ENCODE results near the gene JAKMIP2.

JAKMIP2 gene

DNA sequence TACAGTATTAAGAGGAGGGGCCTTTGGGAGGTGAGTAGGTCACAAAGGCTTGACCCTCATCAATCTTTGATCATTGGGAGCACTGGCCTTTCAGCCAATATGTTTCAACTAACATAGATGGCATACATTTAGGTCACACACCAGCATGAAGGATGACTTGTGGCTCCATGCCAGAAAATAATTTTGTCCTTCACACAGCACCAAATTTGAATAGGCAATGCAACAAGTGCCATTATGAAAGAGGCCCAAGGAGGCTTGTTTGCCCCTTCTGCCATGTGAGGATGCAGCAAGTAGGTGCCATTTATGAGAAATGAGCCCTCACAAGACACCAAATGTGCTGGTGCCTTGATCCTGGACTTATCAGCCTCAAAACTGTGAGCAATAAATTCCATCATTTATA is 81.1 kb downstream of the JAKMIP2 start:
- Histone ChIP-seq H3K36me3 (ENCODE audit: control insufficient read depth, insufficient read depth, low read length) (peaks cover 3% of the 10 kb centered on the region; the same call in 1 of the 2 replicates), H3K27me3 (ENCODE audit: control insufficient read depth, insufficient read depth, low read length) (no peaks in the 10 kb centered on the region), H3K27ac (ENCODE audit: low read length) (no peak overlapping the region), H3K4me3 (ENCODE audit: low read length) (no peak overlapping the region), H3K9me3 (ENCODE audit: control insufficient read depth, insufficient read depth, low read length) (peaks cover 3% of the 10 kb centered on the region), H3K4me1 (ENCODE audit: control insufficient read depth, insufficient read depth, low read length) (no peaks in the 10 kb centered on the region)
- DNase-seq (ENCODE audit: low read depth, low spot score): no peak

DNA sequence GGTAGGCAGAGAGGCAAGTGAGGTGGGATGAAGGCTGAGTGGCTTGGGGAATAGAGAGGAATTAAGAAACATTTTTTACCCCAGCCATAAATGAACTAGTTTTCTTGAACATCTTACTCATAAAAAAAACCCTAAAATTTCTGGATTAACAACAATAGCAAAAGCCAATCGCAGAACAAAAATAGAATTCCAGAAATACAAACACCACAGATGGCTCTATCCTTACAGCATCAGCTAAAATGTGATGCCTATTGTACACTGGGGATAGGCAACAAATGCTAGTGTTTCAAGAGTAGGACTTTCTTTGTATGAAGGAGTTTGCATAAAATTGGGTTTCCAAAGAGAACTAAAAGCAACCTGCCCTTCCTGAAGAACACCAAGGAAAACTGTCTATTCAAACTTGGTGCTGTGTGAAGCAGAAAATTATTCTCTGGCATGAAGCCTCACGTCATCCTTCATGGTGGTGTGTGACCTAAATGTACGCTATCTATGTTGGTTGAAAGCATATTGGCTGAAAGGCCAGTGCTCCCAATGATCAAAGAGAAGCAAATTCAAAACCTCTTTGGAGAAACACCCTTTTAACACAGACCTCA is 82.9 kb downstream of the JAKMIP2 start:
- no CpG with 5 or more reads among the region's 3 CpGs for WGBS (ENCODE audit: insufficient coverage, insufficient read length)
- Histone ChIP-seq H3K4me3 (ENCODE audit: low read length) (no peak overlapping the region), H3K4me1 (ENCODE audit: control insufficient read depth, insufficient read depth, low read length) (no peaks in the 10 kb centered on the region), H3K9me3 (ENCODE audit: control insufficient read depth, insufficient read depth, low read length) (peaks cover 3% of the 10 kb centered on the region), H3K27ac (ENCODE audit: low read length) (no peak overlapping the region), H3K36me3 (ENCODE audit: control insufficient read depth, insufficient read depth, low read length) (peaks cover 3% of the 10 kb centered on the region; the same call in 1 of the 2 replicates), H3K27me3 (ENCODE audit: control insufficient read depth, insufficient read depth, low read length) (no peaks in the 10 kb centered on the region; the same call in 1 of the 2 replicates)
- no peak for DNase-seq (ENCODE audit: low read depth, low spot score)

DNA sequence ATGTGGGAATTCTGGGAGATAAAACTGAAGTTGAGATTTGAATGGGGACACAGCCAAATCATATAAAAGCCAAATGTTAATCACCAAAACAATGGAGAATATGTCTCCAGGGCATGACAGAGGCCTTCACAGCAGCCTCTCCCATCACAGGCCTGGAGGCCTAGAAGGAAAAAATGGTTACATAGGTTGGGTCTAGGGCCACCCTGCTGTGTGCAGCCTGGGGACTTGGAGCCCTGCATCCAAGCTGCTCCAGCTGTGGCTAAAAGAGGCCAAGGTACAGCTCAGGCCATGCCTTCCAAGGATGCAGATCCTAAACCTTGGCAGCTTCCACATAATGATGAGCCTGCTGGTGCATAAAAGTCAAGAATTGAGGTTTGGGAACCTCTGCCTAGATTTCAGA is 85.1 kb downstream of the JAKMIP2 start:
- Histone ChIP-seq H3K9me3 (ENCODE audit: control insufficient read depth, insufficient read depth, low read length) (peaks cover 3% of the 10 kb centered on the region), H3K4me3 (ENCODE audit: low read length) (no peak overlapping the region), H3K27me3 (ENCODE audit: control insufficient read depth, insufficient read depth, low read length) (no peaks in the 10 kb centered on the region; the same call in 1 of the 2 replicates), H3K36me3 (ENCODE audit: control insufficient read depth, insufficient read depth, low read length) (peaks cover 3% of the 10 kb centered on the region; the same call in 1 of the 2 replicates), H3K27ac (ENCODE audit: low read length) (no peak overlapping the region), H3K4me1 (ENCODE audit: control insufficient read depth, insufficient read depth, low read length) (no peaks in the 10 kb centered on the region)
- DNase-seq (ENCODE audit: low read depth, low spot score): no peak

DNA sequence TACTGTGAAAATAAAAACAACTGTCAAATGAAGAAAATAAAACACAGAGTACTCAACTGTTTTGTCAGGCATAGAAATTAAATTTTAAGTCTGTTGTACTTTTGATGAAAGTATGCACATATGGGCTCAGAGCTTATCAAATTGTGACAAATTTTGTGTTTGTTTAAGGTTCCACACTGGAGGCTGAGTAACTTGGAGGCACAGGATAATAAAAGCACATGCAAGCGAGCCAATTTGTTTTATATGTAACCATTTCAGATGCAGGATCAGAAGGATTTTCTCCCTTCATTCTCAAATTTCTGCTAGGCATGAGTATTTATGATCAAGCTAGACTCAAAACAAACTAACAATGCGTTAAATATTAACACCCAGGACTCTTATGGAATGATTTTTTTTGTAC is 87.8 kb downstream of the JAKMIP2 start:
- no peak overlapping the region for H3K4me3 ChIP-seq (ENCODE audit: low read length)
- H3K9me3 ChIP-seq (ENCODE audit: control insufficient read depth, insufficient read depth, low read length): peaks cover 3% of the 10 kb centered on the region
- no peak overlapping the region for H3K27ac ChIP-seq (ENCODE audit: low read length)
- no peak for DNase-seq (ENCODE audit: low read depth, low spot score)
- H3K4me1 ChIP-seq (ENCODE audit: control insufficient read depth, insufficient read depth, low read length): no peaks in the 10 kb centered on the region
- no CpG with 5 or more reads among the region's 2 CpGs for WGBS (ENCODE audit: insufficient coverage, insufficient read length)
- no peaks in the 10 kb centered on the region; the same call in 1 of the 2 replicates for H3K27me3 ChIP-seq (ENCODE audit: control insufficient read depth, insufficient read depth, low read length)
- H3K36me3 ChIP-seq (ENCODE audit: control insufficient read depth, insufficient read depth, low read length): peaks cover 3% of the 10 kb centered on the region; the same call in 1 of the 2 replicates

DNA sequence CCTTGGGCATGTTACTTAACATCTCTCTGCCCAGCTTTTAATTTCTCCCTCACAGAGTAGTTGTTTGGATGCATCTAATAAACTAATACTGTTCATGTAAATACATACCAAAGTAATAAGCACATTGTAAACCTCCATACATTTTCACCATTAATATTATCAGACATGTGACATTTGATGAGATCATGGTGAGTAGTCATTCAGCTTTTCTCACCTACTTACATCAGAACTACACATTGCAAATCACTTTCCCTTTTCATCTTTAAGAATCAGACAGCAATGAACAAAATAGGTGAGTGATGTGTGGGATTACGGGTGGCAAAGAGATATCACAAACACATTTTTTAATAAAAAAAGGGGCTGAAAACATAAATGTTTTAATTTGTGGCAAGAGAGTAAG is 89.3 kb downstream of the JAKMIP2 start:
- Histone ChIP-seq H3K27me3 (ENCODE audit: control insufficient read depth, insufficient read depth, low read length) (no peaks in the 10 kb centered on the region; the same call in 1 of the 2 replicates), H3K36me3 (ENCODE audit: control insufficient read depth, insufficient read depth, low read length) (peaks cover 3% of the 10 kb centered on the region; the same call in 1 of the 2 replicates), H3K27ac (ENCODE audit: low read length) (no peak overlapping the region), H3K4me1 (ENCODE audit: control insufficient read depth, insufficient read depth, low read length) (no peaks in the 10 kb centered on the region), H3K9me3 (ENCODE audit: control insufficient read depth, insufficient read depth, low read length) (peaks cover 3% of the 10 kb centered on the region), H3K4me3 (ENCODE audit: low read length) (no peak overlapping the region)
- no peak for DNase-seq (ENCODE audit: low read depth, low spot score)
- WGBS (ENCODE audit: insufficient coverage, insufficient read length): no CpG with 5 or more reads among the region's 1 CpG

DNA sequence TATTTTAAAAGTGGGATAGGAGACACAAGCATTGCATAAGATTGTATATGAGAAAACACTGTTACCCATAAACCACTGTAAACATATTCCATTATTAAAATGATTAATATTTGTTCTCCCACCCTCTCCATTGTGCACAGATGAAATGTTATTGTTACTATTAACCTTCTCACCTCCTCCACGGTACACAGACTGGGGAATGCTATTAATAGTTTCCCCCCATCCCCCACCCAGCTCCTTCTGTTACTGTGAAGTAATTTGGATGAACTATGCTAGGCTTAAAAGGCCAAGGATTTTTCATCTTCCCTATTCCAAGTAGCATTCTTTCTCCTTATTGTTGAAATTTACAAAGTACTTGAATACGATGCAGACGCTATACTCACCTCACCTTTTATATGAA is 91.4 kb downstream of the JAKMIP2 start:
- DNase-seq (ENCODE audit: low read depth, low spot score): no peak
- no peaks in the 10 kb centered on the region for H3K9me3 ChIP-seq (ENCODE audit: control insufficient read depth, insufficient read depth, low read length)
- H3K4me3 ChIP-seq (ENCODE audit: low read length): no peak overlapping the region
- H3K27me3 ChIP-seq (ENCODE audit: control insufficient read depth, insufficient read depth, low read length): no peaks in the 10 kb centered on the region; the same call in 1 of the 2 replicates
- no CpG with 5 or more reads among the region's 3 CpGs for WGBS (ENCODE audit: insufficient coverage, insufficient read length)
- H3K4me1 ChIP-seq (ENCODE audit: control insufficient read depth, insufficient read depth, low read length): no peaks in the 10 kb centered on the region
- no peaks in the 10 kb centered on the region for H3K36me3 ChIP-seq (ENCODE audit: control insufficient read depth, insufficient read depth, low read length)
- H3K27ac ChIP-seq (ENCODE audit: low read length): no peak overlapping the region

DNA sequence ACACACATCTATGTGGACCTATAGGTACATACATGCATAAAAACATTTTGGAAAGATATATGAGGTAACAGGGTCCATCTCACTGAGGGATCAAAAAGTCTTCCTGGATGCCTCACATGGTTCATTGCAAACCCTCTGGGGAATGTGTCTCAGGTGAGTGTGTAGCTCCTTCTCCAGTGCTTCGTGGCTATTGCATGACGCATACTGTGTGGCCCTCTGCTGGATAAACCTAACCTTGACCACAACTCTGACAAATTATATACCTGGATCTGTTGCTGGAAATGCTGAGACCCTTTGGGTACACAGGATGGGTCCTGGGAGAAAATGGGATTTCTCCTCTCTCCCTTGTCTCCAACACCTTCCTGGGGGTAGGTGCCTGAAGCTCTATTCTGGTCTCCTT is 91.9 kb downstream of the JAKMIP2 start:
- H3K9me3 ChIP-seq (ENCODE audit: control insufficient read depth, insufficient read depth, low read length): no peaks in the 10 kb centered on the region
- WGBS (ENCODE audit: insufficient coverage, insufficient read length): no CpG with 5 or more reads among the region's 2 CpGs
- no peaks in the 10 kb centered on the region for H3K27me3 ChIP-seq (ENCODE audit: control insufficient read depth, insufficient read depth, low read length)
- H3K4me3 ChIP-seq (ENCODE audit: low read length): no peak overlapping the region
- H3K4me1 ChIP-seq (ENCODE audit: control insufficient read depth, insufficient read depth, low read length): no peaks in the 10 kb centered on the region
- no peak overlapping the region for H3K27ac ChIP-seq (ENCODE audit: low read length)
- no peaks in the 10 kb centered on the region for H3K36me3 ChIP-seq (ENCODE audit: control insufficient read depth, insufficient read depth, low read length)
- peak; percentile 39 for DNase-seq (ENCODE audit: low read depth, low spot score)

DNA sequence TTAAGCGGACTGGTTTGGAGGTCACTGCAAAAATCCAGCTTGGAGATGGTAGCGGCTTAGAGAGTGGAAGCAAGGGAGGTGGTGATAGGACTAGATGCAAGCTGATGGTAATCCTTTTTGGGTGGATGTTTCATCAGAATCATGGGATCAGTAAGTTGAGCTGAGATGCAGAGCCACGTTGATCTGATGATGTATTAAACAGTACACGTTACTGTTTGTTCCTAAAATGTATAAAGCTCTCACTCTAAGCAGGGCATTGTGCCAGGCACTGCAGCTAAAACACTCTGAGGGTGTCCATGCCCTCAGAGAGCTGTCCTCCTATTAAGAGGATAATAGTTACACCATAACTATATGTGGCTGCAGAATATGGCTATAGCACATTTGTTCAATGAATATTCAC is 93.1 kb downstream of the JAKMIP2 start:
- Histone ChIP-seq H3K9me3 (ENCODE audit: control insufficient read depth, insufficient read depth, low read length) (no peaks in the 10 kb centered on the region), H3K4me1 (ENCODE audit: control insufficient read depth, insufficient read depth, low read length) (no peaks in the 10 kb centered on the region), H3K27me3 (ENCODE audit: control insufficient read depth, insufficient read depth, low read length) (no peaks in the 10 kb centered on the region), H3K27ac (ENCODE audit: low read length) (no peak overlapping the region), H3K36me3 (ENCODE audit: control insufficient read depth, insufficient read depth, low read length) (no peaks in the 10 kb centered on the region), H3K4me3 (ENCODE audit: low read length) (no peak overlapping the region)
- no CpG with 5 or more reads among the region's 4 CpGs for WGBS (ENCODE audit: insufficient coverage, insufficient read length)
- no peak for DNase-seq (ENCODE audit: low read depth, low spot score)

DNA sequence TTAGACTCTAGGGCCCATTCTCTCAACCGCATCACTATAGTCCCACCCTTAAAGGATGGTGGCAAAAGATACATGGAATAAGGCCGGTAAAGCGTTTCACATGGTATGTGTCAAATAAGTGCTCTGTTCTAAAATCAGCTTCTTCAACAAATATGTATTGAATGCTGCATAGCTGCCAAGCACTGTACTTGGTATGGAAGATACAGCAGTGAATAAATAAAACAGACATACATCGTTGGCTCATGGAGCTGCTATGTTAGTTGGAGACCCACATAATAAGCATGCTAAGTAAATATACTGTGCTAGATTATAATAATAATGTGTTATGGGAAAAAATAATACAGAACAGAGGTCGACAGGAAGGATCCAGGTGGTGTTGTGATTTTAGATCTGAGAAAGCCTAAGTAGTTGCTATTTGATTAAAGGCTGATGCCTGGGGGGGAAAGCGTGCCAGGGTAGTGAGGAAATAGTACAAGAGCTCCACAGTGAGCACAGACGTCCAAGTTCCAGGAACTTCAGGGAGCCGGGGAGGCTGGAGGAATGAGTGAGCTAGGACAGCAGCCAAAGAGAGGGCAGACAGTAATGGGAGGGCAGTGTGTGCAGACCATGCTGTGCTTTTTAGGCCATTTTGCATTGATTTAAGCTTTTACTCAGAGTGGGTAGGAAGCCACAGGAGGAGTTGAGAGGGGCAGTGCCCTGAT is 93.7 kb downstream of the JAKMIP2 start:
- H3K27me3 ChIP-seq (ENCODE audit: control insufficient read depth, insufficient read depth, low read length): no peaks in the 10 kb centered on the region
- no peak for DNase-seq (ENCODE audit: low read depth, low spot score)
- H3K4me1 ChIP-seq (ENCODE audit: control insufficient read depth, insufficient read depth, low read length): no peaks in the 10 kb centered on the region
- WGBS (ENCODE audit: insufficient coverage, insufficient read length): 100% methylated on average over 1 of the region's 8 CpGs
- no peaks in the 10 kb centered on the region for H3K9me3 ChIP-seq (ENCODE audit: control insufficient read depth, insufficient read depth, low read length)
- H3K27ac ChIP-seq (ENCODE audit: low read length): no peak overlapping the region
- H3K4me3 ChIP-seq (ENCODE audit: low read length): no peak overlapping the region
- H3K36me3 ChIP-seq (ENCODE audit: control insufficient read depth, insufficient read depth, low read length): no peaks in the 10 kb centered on the region

DNA sequence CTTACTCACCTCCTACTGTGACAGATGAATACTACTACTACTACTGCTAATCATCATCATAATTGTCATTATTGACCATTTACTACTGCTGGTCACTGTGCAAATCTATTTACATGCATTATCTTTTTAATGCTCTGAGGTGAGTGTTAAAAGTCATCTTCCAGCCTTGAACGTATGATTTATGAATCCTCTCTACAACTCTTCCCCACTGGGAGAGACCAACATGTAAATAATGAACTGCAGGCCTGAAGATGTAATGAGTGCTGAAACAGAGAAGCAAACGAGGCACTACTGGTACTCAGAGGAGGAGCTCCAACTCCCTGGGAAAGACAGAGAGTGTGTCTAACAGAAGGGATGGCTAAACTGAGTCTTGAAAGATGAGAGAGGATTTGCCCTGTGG is 95.4 kb downstream of the JAKMIP2 start:
- no peaks in the 10 kb centered on the region for H3K4me1 ChIP-seq (ENCODE audit: control insufficient read depth, insufficient read depth, low read length)
- H3K4me3 ChIP-seq (ENCODE audit: low read length): no peak overlapping the region
- no peaks in the 10 kb centered on the region for H3K27me3 ChIP-seq (ENCODE audit: control insufficient read depth, insufficient read depth, low read length)
- no peak overlapping the region for H3K27ac ChIP-seq (ENCODE audit: low read length)
- no peak for DNase-seq (ENCODE audit: low read depth, low spot score)
- no peaks in the 10 kb centered on the region for H3K36me3 ChIP-seq (ENCODE audit: control insufficient read depth, insufficient read depth, low read length)
- no peaks in the 10 kb centered on the region for H3K9me3 ChIP-seq (ENCODE audit: control insufficient read depth, insufficient read depth, low read length)
- WGBS (ENCODE audit: insufficient coverage, insufficient read length): no CpG with 5 or more reads among the region's 2 CpGs

DNA sequence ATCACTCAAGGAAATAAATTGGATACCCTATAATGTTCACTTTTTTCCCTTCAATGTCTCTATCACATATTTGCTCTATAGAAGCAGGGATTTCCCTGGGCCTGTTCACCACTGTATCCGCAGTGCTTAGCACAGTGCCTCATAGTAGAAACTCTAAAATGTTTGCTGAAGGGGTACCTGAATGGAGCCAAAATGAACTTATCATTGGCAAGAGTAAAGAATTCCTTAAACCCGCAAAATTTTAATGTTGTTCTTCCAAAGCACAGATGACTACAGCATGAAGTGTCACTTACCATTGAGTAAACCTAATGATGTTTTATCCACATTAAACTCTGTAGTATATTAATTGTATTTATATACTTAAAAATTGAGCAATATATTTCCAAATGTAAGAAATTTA is 96.1 kb downstream of the JAKMIP2 start:
- H3K36me3 ChIP-seq (ENCODE audit: control insufficient read depth, insufficient read depth, low read length): no peaks in the 10 kb centered on the region
- H3K9me3 ChIP-seq (ENCODE audit: control insufficient read depth, insufficient read depth, low read length): no peaks in the 10 kb centered on the region
- no peak overlapping the region for H3K27ac ChIP-seq (ENCODE audit: low read length)
- H3K4me3 ChIP-seq (ENCODE audit: low read length): no peak overlapping the region
- no peaks in the 10 kb centered on the region for H3K27me3 ChIP-seq (ENCODE audit: control insufficient read depth, insufficient read depth, low read length)
- no peak for DNase-seq (ENCODE audit: low read depth, low spot score)
- WGBS (ENCODE audit: insufficient coverage, insufficient read length): no CpG with 5 or more reads among the region's 2 CpGs
- no peaks in the 10 kb centered on the region for H3K4me1 ChIP-seq (ENCODE audit: control insufficient read depth, insufficient read depth, low read length)
